H1 (cell line): ENCODE results near the gene CD46. TPM values are rescaled to one million over a fixed set of nuclear protein-coding genes. Genes with fewer than 3 reads are reported as not detected.
A peak's percentile ranks its signal among the peaks of the same experiment; 100 is the strongest.

Source experiments
- MAX ChIP-seq: IDR thresholded peaks from 2 replicates; pipeline ENCODE4 v1.6.1; 2012; ENCODE audit warnings: inconsistent platforms
- SUZ12 ChIP-seq: fragments of 200-600 bp; sonication (generic); IDR thresholded peaks from 2 replicates; pipeline ENCODE4 v1.6.1; 2012; ENCODE audit warnings: mild to moderate bottlenecking, inconsistent platforms, low read length, moderate library complexity, mixed read lengths
- YY1 ChIP-seq: IDR thresholded peaks from 2 replicates; pipeline ENCODE4 v1.6.1; 2011; ENCODE audit warnings: low read depth, mild to moderate bottlenecking, low read length
- polyA plus RNA-seq, 7 experiments: library from polyadenylated mRNA; depleted of rRNA in 3 of 7; stranded (reverse) in 5 of 7; unstranded in 2 of 7; fragments of >200 nt in 5 of 7; fragments of 200-250 nt in 2 of 7; gene quantifications; 1 replicate in 5 of 7; 2 replicates in 1 of 7; 4 replicates in 1 of 7; pipeline versions ENCODE4 v1.2.1 to v1.2.3, GENCODE V29; 2011 to 2013; ENCODE audit warnings: missing spikeins in 2 of 7, mixed read lengths in 2 of 7
- total RNA-seq: library from RNA; stranded (reverse); fragmentation: NEBNext Ultra II Directional; extraction: Animal tissue kit (Norgen Biotek cat#: 25700); gene quantifications from 2 replicates; pipeline ENCODE4 v1.2.1, GENCODE V29; 2021

CD46 gene
- total and polyA plus RNA-seq, 2 of the 8 experiments (the other 6 are each of a cell fraction or from before 2014, with no cell fraction given) = 60.9 to 113 TPM

GRCh38 chr1:207747627-207748492 lies 4.0 kb upstream of the CD46 start (continued):
- TF ChIP-seq MAX = peak; percentile 80
- TF ChIP-seq SUZ12 = no peak
- TF ChIP-seq YY1 = peak; percentile 70; the same call in 1 of the 2 replicates
